Measurements from ENCODE around the gene EPAS1. TPM values are rescaled to one million over a fixed set of nuclear protein-coding genes. Genes with fewer than 3 reads are reported as not detected.

EPAS1 gene
- total RNA-seq, 1 experiment from 2014 or later = 43.2 TPM

DNA sequence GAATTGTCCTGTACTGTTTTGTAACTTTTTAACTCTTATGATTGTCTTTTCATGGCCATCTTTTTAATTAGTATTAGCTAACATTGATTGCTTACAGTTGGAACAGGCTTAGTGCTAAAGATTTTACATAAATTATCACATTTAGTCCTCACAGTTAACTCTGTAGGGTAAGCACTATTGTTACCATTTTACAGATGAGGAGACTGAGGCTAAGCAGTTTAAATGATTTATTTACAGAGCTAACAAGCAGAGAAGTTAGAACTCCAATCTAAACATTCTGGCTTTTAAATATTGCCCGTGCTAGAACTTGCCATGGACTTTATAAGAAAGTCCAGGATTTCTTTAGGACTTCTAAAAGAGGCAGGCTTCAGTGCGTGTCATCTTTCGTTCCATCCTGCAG is 48.6 kb downstream of the EPAS1 start:
- H3K27ac ChIP-seq (ENCODE audit: low read length) = no peak overlapping the region
- ATAC-seq (no peak), DNase-seq (no peak)
- no peak overlapping the region for H3K9ac ChIP-seq (ENCODE audit: low read length)
- intact Hi-C loops (cut with micrococcal nuclease) = no loop called here
- no peaks in the 10 kb centered on the region; the same call in 1 of the 2 replicates for H3K36me3 ChIP-seq (ENCODE audit: low read depth, low read length)
- no peaks in the 10 kb centered on the region for H3K27me3 ChIP-seq (ENCODE audit: low read length)
- CTCF ChIA-PET = no interaction called here
- no peak overlapping the region for H3K4me3 ChIP-seq (ENCODE audit: low read length)
- BruUV-seq (replicated peaks) = no TSS peak
- no peak overlapping the region for H2AFZ ChIP-seq (ENCODE audit: low read length)
- H3K4me1 ChIP-seq (ENCODE audit: insufficient read depth, low read length) = no peaks in the 10 kb centered on the region
- no peaks in the 10 kb centered on the region for H3F3A ChIP-seq (ENCODE audit: low read length, unreplicated experiment)
- peaks cover 16% of the 10 kb centered on the region; the same call in 1 of the 2 replicates for H3K79me2 ChIP-seq (ENCODE audit: low read length)
- TF ChIP-seq EZH2phosphoT487 (IDR thresholded peaks at IDR 0.05; ENCODE audit: borderline replicate concordance, low read length) = no peak
- TF ChIP-seq, protein P1, sequence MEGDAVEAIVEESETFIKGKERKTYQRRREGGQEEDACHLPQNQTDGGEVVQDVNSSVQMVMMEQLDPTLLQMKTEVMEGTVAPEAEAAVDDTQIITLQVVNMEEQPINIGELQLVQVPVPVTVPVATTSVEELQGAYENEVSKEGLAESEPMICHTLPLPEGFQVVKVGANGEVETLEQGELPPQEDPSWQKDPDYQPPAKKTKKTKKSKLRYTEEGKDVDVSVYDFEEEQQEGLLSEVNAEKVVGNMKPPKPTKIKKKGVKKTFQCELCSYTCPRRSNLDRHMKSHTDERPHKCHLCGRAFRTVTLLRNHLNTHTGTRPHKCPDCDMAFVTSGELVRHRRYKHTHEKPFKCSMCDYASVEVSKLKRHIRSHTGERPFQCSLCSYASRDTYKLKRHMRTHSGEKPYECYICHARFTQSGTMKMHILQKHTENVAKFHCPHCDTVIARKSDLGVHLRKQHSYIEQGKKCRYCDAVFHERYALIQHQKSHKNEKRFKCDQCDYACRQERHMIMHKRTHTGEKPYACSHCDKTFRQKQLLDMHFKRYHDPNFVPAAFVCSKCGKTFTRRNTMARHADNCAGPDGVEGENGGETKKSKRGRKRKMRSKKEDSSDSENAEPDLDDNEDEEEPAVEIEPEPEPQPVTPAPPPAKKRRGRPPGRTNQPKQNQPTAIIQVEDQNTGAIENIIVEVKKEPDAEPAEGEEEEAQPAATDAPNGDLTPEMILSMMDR (conservative IDR thresholded peaks at IDR 0.05; ENCODE audit: low read depth, low read length) = no peak
- no peak for TF ChIP-seq EZH2 (IDR thresholded peaks at IDR 0.05; ENCODE audit: low read length, unreplicated experiment)
- no peak overlapping the region for H3K4me2 ChIP-seq (ENCODE audit: low read length)
- 0 out of 2 replicates have a peak, but pooled peaks cover 6% of the 10 kb centered on the region for H4K20me1 ChIP-seq (ENCODE audit: low read length)
- no peaks in the 10 kb centered on the region for H3K9me3 ChIP-seq (ENCODE audit: low read length)
- POLR2A ChIA-PET (ENCODE audit: unreplicated experiment) = no interaction called here
- H3K9me2 ChIP-seq (replicated peaks; ENCODE audit: low read length) = no peaks in the 10 kb centered on the region

- H4K20me1 ChIP-seq (ENCODE audit: low read length) = 0 out of 2 replicates have a peak, but pooled peaks cover 6% of the 10 kb centered on the region
- no peak overlapping the region for H2AFZ ChIP-seq (ENCODE audit: low read length)
- H3F3A ChIP-seq (ENCODE audit: low read length, unreplicated experiment) = no peaks in the 10 kb centered on the region
- H3K79me2 ChIP-seq (ENCODE audit: low read length) = peaks cover 12% of the 10 kb centered on the region; the same call in 1 of the 2 replicates
- ATAC-seq (no peak), DNase-seq (no peak)
- BruUV-seq (replicated peaks) = no TSS peak
- H3K9ac ChIP-seq (ENCODE audit: low read length) = no peak overlapping the region
- no peaks in the 10 kb centered on the region for H3K4me1 ChIP-seq (ENCODE audit: insufficient read depth, low read length)
- no peaks in the 10 kb centered on the region for H3K27me3 ChIP-seq (ENCODE audit: low read length)
- TF ChIP-seq, protein P1 (conservative IDR thresholded peaks at IDR 0.05; ENCODE audit: low read depth, low read length) = no peak
- TF ChIP-seq EZH2 (IDR thresholded peaks at IDR 0.05; ENCODE audit: low read length, unreplicated experiment) (no peak), EZH2phosphoT487 (IDR thresholded peaks at IDR 0.05; ENCODE audit: borderline replicate concordance, low read length) (no peak)
- POLR2A ChIA-PET (ENCODE audit: unreplicated experiment) = no interaction called here
- H3K9me3 ChIP-seq (ENCODE audit: low read length) = no peaks in the 10 kb centered on the region
- no peak overlapping the region for H3K4me2 ChIP-seq (ENCODE audit: low read length)
- H3K36me3 ChIP-seq (ENCODE audit: low read depth, low read length) = no peaks in the 10 kb centered on the region; the same call in 1 of the 2 replicates
- intact Hi-C loops (cut with micrococcal nuclease) = no loop called here
- H3K4me3 ChIP-seq (ENCODE audit: low read length) = no peak overlapping the region
- CTCF ChIA-PET = no interaction called here
- H3K27ac ChIP-seq (ENCODE audit: low read length) = no peak overlapping the region
- H3K9me2 ChIP-seq (replicated peaks; ENCODE audit: low read length) = no peaks in the 10 kb centered on the region
These were observed 49.5 kb downstream of the EPAS1 start for GRCh38 chr2:46346719-46347118.

DNA sequence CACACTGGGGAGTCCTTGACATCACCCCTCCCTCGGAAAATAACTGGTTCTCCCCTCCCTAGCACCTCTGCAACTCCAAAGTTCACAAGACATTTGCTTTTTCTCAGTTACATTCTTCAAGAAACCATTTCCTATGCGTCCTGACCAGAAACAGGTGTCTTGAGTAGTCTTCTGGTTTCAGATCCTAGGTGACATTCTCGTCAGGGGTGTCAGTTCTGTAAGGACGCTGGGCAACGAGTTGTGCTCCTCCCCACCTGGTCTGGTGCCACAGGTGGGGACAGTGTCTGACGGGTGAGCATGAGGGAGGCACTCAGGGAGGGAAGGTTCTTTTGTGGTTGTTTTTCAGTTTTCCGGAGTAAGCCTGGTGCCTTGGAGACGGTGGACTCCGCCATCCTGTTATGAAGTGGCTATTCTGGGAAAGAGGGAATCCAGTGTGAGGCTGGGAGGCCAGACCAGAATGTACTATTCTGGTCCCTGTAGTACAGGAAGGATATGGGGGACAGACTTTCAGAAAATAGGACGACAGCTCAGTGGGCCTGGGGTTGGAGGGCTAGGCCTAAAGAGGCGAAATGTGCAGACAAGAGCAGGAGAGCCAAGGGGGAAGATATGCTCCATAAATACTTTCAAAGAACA is 50.6 kb downstream of the EPAS1 start:
- no peak overlapping the region for H3K9ac ChIP-seq (ENCODE audit: low read length)
- H3K9me3 ChIP-seq (ENCODE audit: low read length) = no peaks in the 10 kb centered on the region
- no peak overlapping the region for H2AFZ ChIP-seq (ENCODE audit: low read length)
- H3K9me2 ChIP-seq (replicated peaks; ENCODE audit: low read length) = no peaks in the 10 kb centered on the region
- H3K4me2 ChIP-seq (ENCODE audit: low read length) = no peak overlapping the region
- no TSS peak for BruUV-seq (replicated peaks)
- H3K27ac ChIP-seq (ENCODE audit: low read length) = no peak overlapping the region
- peaks cover 3% of the 10 kb centered on the region; the same call in 1 of the 2 replicates for H3K36me3 ChIP-seq (ENCODE audit: low read depth, low read length)
- H3K4me3 ChIP-seq (ENCODE audit: low read length) = no peak overlapping the region
- H3K79me2 ChIP-seq (ENCODE audit: low read length) = peaks cover 2% of the 10 kb centered on the region; the same call in 1 of the 2 replicates
- no peak for ATAC-seq
- ChIA-PET CTCF (no interaction called here), POLR2A (ENCODE audit: unreplicated experiment) (no interaction called here)
- H3F3A ChIP-seq (ENCODE audit: low read length, unreplicated experiment) = no peaks in the 10 kb centered on the region
- no peak for DNase-seq
- 0 out of 2 replicates have a peak, but pooled peaks cover 6% of the 10 kb centered on the region for H4K20me1 ChIP-seq (ENCODE audit: low read length)
- intact Hi-C loops (cut with micrococcal nuclease) = no loop called here
- TF ChIP-seq EZH2phosphoT487 (IDR thresholded peaks at IDR 0.05; ENCODE audit: borderline replicate concordance, low read length) = no peak
- no peak for TF ChIP-seq EZH2 (IDR thresholded peaks at IDR 0.05; ENCODE audit: low read length, unreplicated experiment)
- no peaks in the 10 kb centered on the region for H3K4me1 ChIP-seq (ENCODE audit: insufficient read depth, low read length)
- H3K27me3 ChIP-seq (ENCODE audit: low read length) = no peaks in the 10 kb centered on the region
